Liver (tissue), 9 donors: ENCODE data around the gene RXRG. TPM values are rescaled to one million over a fixed set of nuclear protein-coding genes. Genes with fewer than 3 reads are reported as not detected.
A peak's percentile ranks its signal among the peaks of the same experiment; 100 is the strongest.

ENCODE experiments used
- DNase-seq: peaks from one replicate; pipeline ENCODE4 v3.0.0-alpha.2; 2017; ENCODE audit warnings: low spot score
- H3K27ac ChIP-seq, 2 donors: one replicate each; pipeline ENCODE4 v1.7.0; 2013; ENCODE audit warnings: inconsistent platforms in 2 of 2, low read length in 2 of 2, control low read depth in 1 of 2, low read depth in 1 of 2, mild to moderate bottlenecking in 1 of 2
- H3K27me3 ChIP-seq, 4 donors: one replicate each; pipeline versions ENCODE4 v1.6.1 to v1.7.0; 2013; ENCODE audit warnings: low read length in 3 of 4, inconsistent platforms in 1 of 4, mild to moderate bottlenecking in 1 of 4, moderate library complexity in 1 of 4; ENCODE audit not compliant: control insufficient read depth in 4 of 4, insufficient read depth in 4 of 4
- H3K36me3 ChIP-seq, 4 donors: one replicate each; pipeline versions ENCODE4 v1.6.1 to v1.7.0; 2013; ENCODE audit warnings: low read length in 3 of 4, mild to moderate bottlenecking in 3 of 4, low read depth in 1 of 4, moderate library complexity in 1 of 4; ENCODE audit not compliant: control insufficient read depth in 4 of 4, insufficient read depth in 3 of 4
- H3K4me1 ChIP-seq, 4 donors: one replicate each; pipeline versions ENCODE4 v1.6.1 to v1.7.0; 2013; ENCODE audit warnings: low read length in 3 of 4, mild to moderate bottlenecking in 3 of 4, moderate library complexity in 1 of 4; ENCODE audit not compliant: control insufficient read depth in 4 of 4, insufficient read depth in 4 of 4
- H3K4me3 ChIP-seq, 3 donors: one replicate each; pipeline versions ENCODE4 v1.6.1 to v1.7.0; 2013; ENCODE audit warnings: low read length in 3 of 3, control low read depth in 1 of 3, low read depth in 1 of 3, mild to moderate bottlenecking in 1 of 3
- H3K9ac ChIP-seq, 2 donors: one replicate each; pipeline ENCODE4 v1.7.0; 2013; ENCODE audit warnings: low read length in 2 of 2, mild to moderate bottlenecking in 2 of 2, moderate library complexity in 2 of 2, control low read depth in 1 of 2, low read depth in 1 of 2
- H3K9me3 ChIP-seq, 4 donors: one replicate each; pipeline versions ENCODE4 v1.6.1 to v1.7.0; 2013; ENCODE audit warnings: low read length in 3 of 4; ENCODE audit not compliant: control insufficient read depth in 4 of 4
- CTCF ChIP-seq: fragments of 150-350 bp; IDR thresholded peaks from 2 replicates; pipeline ENCODE4 v1.5.1; 2017; ENCODE audit warnings: improper control_type of control experiment, low read depth, low read length; ENCODE audit not compliant: missing input control
- EGR1 ChIP-seq, 2 donors: IDR thresholded peaks; 2 replicates each; pipeline ENCODE4 v1.6.1; 2016 to 2018; ENCODE audit warnings: antibody characterized with exemption in 2 of 2, low read depth in 2 of 2
- FOXA1 ChIP-seq: IDR thresholded peaks from 2 replicates; pipeline ENCODE4 v1.6.1; 2016; ENCODE audit warnings: antibody characterized with exemption
- FOXA2 ChIP-seq: IDR thresholded peaks from 2 replicates; pipeline ENCODE4 v1.6.1; 2016; ENCODE audit warnings: antibody characterized with exemption
- GABPA ChIP-seq, 2 donors: IDR thresholded peaks in 1 of 2; conservative IDR thresholded peaks in 1 of 2; 2 replicates each; pipeline ENCODE4 v1.6.1; 2016; ENCODE audit warnings: antibody characterized with exemption in 2 of 2, mild to moderate bottlenecking in 1 of 2, moderate library complexity in 1 of 2
- HNF4A ChIP-seq, 2 donors: conservative IDR thresholded peaks; 2 replicates each; pipeline ENCODE4 v1.6.1; 2016; ENCODE audit warnings: antibody characterized with exemption in 2 of 2, mild to moderate bottlenecking in 2 of 2
- JUND ChIP-seq, 2 donors: IDR thresholded peaks; 2 replicates each; pipeline ENCODE4 v1.6.1; 2016; ENCODE audit warnings: antibody characterized with exemption in 2 of 2
- RAD21 ChIP-seq, 2 donors: IDR thresholded peaks; 2 replicates each; pipeline ENCODE4 v1.6.1; 2016; ENCODE audit warnings: antibody characterized with exemption in 2 of 2, mild to moderate bottlenecking in 2 of 2
- REST ChIP-seq: IDR thresholded peaks from 2 replicates; pipeline ENCODE4 v1.6.1; 2016; ENCODE audit warnings: antibody characterized with exemption, mild to moderate bottlenecking
- RXRA ChIP-seq, 2 donors: IDR thresholded peaks; 2 replicates each; pipeline ENCODE4 v1.6.1; 2017 to 2018; ENCODE audit warnings: antibody characterized with exemption in 2 of 2, mild to moderate bottlenecking in 1 of 2
- YY1 ChIP-seq: IDR thresholded peaks from 2 replicates; pipeline ENCODE4 v1.6.1; 2016; ENCODE audit warnings: antibody characterized with exemption, mild to moderate bottlenecking
- ZBTB33 ChIP-seq: IDR thresholded peaks from 2 replicates; pipeline ENCODE4 v1.6.1; 2016; ENCODE audit warnings: antibody characterized with exemption
- WGBS: extraction: QIAGEN DNeasy Blood & Tissue Kit; methylation state at CpG from one replicate; pipeline ENCODE4 v1.1.7; 2013; 5-methylcytosine and 5-hydroxymethylcytosine counted together
- polyA plus RNA-seq, 2 donors: library from polyadenylated mRNA; stranded (reverse) in 1 of 2; unstranded in 1 of 2; fragments of 200-250 nt in 1 of 2; fragments of >200 nt in 1 of 2; fragmentation: Nextera tagmentation in 1 of 2; extraction: Ambion mirVana in 1 of 2; gene quantifications; one replicate each; pipeline versions ENCODE4 v1.2.1 to v1.2.3, GENCODE V29; 2013 to 2015
- total RNA-seq, 2 donors: library from RNA; depleted of rRNA; stranded (reverse); fragments of >200 nt; gene quantifications; one replicate each; pipeline ENCODE4 v1.2.3, GENCODE V29; 2014
- TF ChIP-seq, protein P1 (sequence below): IDR thresholded peaks from 2 replicates; pipeline ENCODE4 v1.6.1; 2016; ENCODE audit warnings: antibody characterized with exemption
- TF ChIP-seq, protein P2 (sequence below): IDR thresholded peaks from 2 replicates; pipeline ENCODE4 v1.6.1; 2016; ENCODE audit warnings: antibody characterized with exemption
- donor health status: healthy.
- donor health status: healthy.
- donor health status: healthy.
- donor health status: healthy.
- donor health status: healthy.

The RXRG gene
- total and polyA plus RNA-seq, 4 donors = 0.12 to 0.44 (median 0.42) TPM; not detected in 1

- H3K9ac ChIP-seq = no peak overlapping the region
- H3K4me1 ChIP-seq = peaks cover 0 to 3% (median 0%) of the 10 kb centered on the region in 4 donors
- DNase-seq = no peak
- H3K36me3 ChIP-seq = no peaks in the 10 kb centered on the region
- no peak for TF ChIP-seq RAD21 (IDR thresholded peaks at IDR 0.05)
- TF ChIP-seq GABPA (IDR thresholded peaks at IDR 0.05 in 1 of 2, conservative IDR thresholded peaks at IDR 0.05 in 1 of 2) = no peak
- TF ChIP-seq, protein P1, sequence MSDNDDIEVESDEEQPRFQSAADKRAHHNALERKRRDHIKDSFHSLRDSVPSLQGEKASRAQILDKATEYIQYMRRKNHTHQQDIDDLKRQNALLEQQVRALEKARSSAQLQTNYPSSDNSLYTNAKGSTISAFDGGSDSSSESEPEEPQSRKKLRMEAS = no peak
- TF ChIP-seq, protein P2, sequence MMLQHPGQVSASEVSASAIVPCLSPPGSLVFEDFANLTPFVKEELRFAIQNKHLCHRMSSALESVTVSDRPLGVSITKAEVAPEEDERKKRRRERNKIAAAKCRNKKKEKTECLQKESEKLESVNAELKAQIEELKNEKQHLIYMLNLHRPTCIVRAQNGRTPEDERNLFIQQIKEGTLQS = no peak
- no peak for TF ChIP-seq FOXA1
- no peak for TF ChIP-seq FOXA2
- TF ChIP-seq REST = no peak
- TF ChIP-seq RXRA (IDR thresholded peaks at IDR 0.05) = no peak
- H3K4me3 ChIP-seq = no peak overlapping the region
- H3K27me3 ChIP-seq = no peaks in the 10 kb centered on the region
- no peaks in the 10 kb centered on the region for H3K9me3 ChIP-seq
- H3K27ac ChIP-seq = no peak overlapping the region
Observed at GRCh38 chr1:165395478-165395877, 49.4 kb downstream of the RXRG start.

GRCh38 chr1:165392634-165393571 lies 52.0 kb downstream of the RXRG start:
- H3K27me3 ChIP-seq = no peaks in the 10 kb centered on the region

More at GRCh38 chr1:165392634-165393571, 52.0 kb downstream of the RXRG start:
- TF ChIP-seq RXRA (IDR thresholded peaks at IDR 0.05) (no peak), ZBTB33 (no peak), YY1 (no peak), FOXA2 (no peak), EGR1 (IDR thresholded peaks at IDR 0.05; ENCODE audit: low read depth in 2 of 2) (no peak), CTCF (peak; percentile 94), RAD21 (IDR thresholded peaks at IDR 0.05) (peak; percentile 87 to 95), REST (no peak), FOXA1 (no peak), HNF4A (conservative IDR thresholded peaks at IDR 0.05) (no peak), GABPA (IDR thresholded peaks at IDR 0.05 in 1 of 2, conservative IDR thresholded peaks at IDR 0.05 in 1 of 2) (no peak), JUND (IDR thresholded peaks at IDR 0.05) (no peak)
- TF ChIP-seq, protein P2 = no peak
- TF ChIP-seq, protein P1 = no peak
- 27% methylated on average over 19 of the region's 19 CpGs for WGBS
- no peak overlapping the region for H3K9ac ChIP-seq
- no peaks in the 10 kb centered on the region for H3K36me3 ChIP-seq
- DNase-seq = peak; percentile 75
- no peak overlapping the region for H3K27ac ChIP-seq
- peaks cover 0 to 3% (median 0%) of the 10 kb centered on the region in 4 donors for H3K4me1 ChIP-seq
- no peaks in the 10 kb centered on the region for H3K9me3 ChIP-seq
- no peak overlapping the region for H3K4me3 ChIP-seq
